SK-N-SH (cell line): ENCODE measurements around the gene ZNF185.

Source experiments
- CHD2 ChIP-seq: fragments of 150-350 bp; IDR thresholded peaks from 2 replicates; pipeline ENCODE4 v1.6.1; 2018; ENCODE audit warnings: low read length; ENCODE audit not compliant: partially characterized antibody
- EP300 ChIP-seq, 2 experiments: IDR thresholded peaks; 2 replicates each; pipeline versions ENCODE4 v1.4.0 to v1.6.1; 2012; ENCODE audit warnings: borderline replicate concordance in 1 of 2, low read depth in 1 of 2, low read length in 1 of 2
- GATA2 ChIP-seq: sonication (generic); formaldehyde crosslinking; IDR thresholded peaks from 2 replicates; pipeline ENCODE4 v1.5.0; 2020; ENCODE audit warnings: mild to moderate bottlenecking, missing genetic modification reagents
- JUND ChIP-seq: IDR thresholded peaks from 2 replicates; pipeline ENCODE4 v1.4.0; 2012
- MEF2A ChIP-seq: IDR thresholded peaks from 2 replicates; pipeline ENCODE4 v1.4.0; 2012; ENCODE audit warnings: low read depth, borderline replicate concordance
- POLR2AphosphoS5 ChIP-seq: IDR thresholded peaks from 2 replicates; pipeline ENCODE4 v1.6.1; 2012; ENCODE audit warnings: low read depth, low read length
- RAD21 ChIP-seq: IDR thresholded peaks from 2 replicates; pipeline ENCODE4 v1.6.1; 2012; ENCODE audit warnings: mild to moderate bottlenecking, low read length
- TAF1 ChIP-seq: IDR thresholded peaks from 2 replicates; pipeline ENCODE4 v1.6.1; 2012; ENCODE audit warnings: low read depth, mild to moderate bottlenecking, low read length, moderate library complexity, borderline replicate concordance
- TF ChIP-seq, protein P1 (sequence below): fragments of 200-600 bp; sonication (generic); IDR thresholded peaks from 2 replicates; pipeline ENCODE4 v1.6.1; 2017; ENCODE audit warnings: antibody characterized with exemption, mild to moderate bottlenecking, moderate library complexity
- TF ChIP-seq, protein P2 (sequence below): IDR thresholded peaks from 2 replicates; pipeline ENCODE4 v1.4.0; 2012; ENCODE audit warnings: low read depth, borderline replicate concordance
- TF ChIP-seq, protein P3 (sequence below): IDR thresholded peaks from 2 replicates; pipeline ENCODE4 v1.6.1; 2012; ENCODE audit warnings: mild to moderate bottlenecking, low read depth, low read length, moderate library complexity

DNA sequence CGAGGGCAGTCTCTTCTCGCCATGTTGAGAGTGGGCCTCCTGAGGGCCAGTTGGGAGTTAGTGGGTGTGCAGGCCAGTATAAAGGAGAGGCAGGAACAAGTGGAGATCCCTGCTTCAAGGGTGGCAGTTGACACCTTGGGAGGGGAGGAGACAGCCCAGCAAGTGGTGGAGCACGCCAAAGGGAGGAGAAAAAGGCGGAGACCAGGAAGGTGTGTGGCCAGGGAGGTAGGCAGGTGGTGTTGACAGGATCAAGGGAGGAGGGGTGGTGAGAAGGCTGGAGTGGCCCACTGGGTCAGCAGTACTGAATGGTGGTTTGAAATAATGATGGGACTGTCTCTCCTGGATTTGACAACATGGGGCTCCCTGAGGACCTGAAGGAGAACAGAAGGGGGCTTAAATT, 32.6 kb downstream of the ZNF185 start:
- no peak for TF ChIP-seq EP300 (IDR thresholded peaks at IDR 0.05; ENCODE audit: borderline replicate concordance in 1 of 2, low read depth in 1 of 2, low read length in 1 of 2)
- no peak for TF ChIP-seq JUND
- no peak for TF ChIP-seq RAD21
- TF ChIP-seq, protein P1, sequence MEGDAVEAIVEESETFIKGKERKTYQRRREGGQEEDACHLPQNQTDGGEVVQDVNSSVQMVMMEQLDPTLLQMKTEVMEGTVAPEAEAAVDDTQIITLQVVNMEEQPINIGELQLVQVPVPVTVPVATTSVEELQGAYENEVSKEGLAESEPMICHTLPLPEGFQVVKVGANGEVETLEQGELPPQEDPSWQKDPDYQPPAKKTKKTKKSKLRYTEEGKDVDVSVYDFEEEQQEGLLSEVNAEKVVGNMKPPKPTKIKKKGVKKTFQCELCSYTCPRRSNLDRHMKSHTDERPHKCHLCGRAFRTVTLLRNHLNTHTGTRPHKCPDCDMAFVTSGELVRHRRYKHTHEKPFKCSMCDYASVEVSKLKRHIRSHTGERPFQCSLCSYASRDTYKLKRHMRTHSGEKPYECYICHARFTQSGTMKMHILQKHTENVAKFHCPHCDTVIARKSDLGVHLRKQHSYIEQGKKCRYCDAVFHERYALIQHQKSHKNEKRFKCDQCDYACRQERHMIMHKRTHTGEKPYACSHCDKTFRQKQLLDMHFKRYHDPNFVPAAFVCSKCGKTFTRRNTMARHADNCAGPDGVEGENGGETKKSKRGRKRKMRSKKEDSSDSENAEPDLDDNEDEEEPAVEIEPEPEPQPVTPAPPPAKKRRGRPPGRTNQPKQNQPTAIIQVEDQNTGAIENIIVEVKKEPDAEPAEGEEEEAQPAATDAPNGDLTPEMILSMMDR = no peak
- TF ChIP-seq, protein P2, sequence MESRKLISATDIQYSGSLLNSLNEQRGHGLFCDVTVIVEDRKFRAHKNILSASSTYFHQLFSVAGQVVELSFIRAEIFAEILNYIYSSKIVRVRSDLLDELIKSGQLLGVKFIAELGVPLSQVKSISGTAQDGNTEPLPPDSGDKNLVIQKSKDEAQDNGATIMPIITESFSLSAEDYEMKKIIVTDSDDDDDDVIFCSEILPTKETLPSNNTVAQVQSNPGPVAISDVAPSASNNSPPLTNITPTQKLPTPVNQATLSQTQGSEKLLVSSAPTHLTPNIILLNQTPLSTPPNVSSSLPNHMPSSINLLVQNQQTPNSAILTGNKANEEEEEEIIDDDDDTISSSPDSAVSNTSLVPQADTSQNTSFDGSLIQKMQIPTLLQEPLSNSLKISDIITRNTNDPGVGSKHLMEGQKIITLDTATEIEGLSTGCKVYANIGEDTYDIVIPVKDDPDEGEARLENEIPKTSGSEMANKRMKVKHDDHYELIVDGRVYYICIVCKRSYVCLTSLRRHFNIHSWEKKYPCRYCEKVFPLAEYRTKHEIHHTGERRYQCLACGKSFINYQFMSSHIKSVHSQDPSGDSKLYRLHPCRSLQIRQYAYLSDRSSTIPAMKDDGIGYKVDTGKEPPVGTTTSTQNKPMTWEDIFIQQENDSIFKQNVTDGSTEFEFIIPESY = no peak
- TF ChIP-seq, protein P3, sequence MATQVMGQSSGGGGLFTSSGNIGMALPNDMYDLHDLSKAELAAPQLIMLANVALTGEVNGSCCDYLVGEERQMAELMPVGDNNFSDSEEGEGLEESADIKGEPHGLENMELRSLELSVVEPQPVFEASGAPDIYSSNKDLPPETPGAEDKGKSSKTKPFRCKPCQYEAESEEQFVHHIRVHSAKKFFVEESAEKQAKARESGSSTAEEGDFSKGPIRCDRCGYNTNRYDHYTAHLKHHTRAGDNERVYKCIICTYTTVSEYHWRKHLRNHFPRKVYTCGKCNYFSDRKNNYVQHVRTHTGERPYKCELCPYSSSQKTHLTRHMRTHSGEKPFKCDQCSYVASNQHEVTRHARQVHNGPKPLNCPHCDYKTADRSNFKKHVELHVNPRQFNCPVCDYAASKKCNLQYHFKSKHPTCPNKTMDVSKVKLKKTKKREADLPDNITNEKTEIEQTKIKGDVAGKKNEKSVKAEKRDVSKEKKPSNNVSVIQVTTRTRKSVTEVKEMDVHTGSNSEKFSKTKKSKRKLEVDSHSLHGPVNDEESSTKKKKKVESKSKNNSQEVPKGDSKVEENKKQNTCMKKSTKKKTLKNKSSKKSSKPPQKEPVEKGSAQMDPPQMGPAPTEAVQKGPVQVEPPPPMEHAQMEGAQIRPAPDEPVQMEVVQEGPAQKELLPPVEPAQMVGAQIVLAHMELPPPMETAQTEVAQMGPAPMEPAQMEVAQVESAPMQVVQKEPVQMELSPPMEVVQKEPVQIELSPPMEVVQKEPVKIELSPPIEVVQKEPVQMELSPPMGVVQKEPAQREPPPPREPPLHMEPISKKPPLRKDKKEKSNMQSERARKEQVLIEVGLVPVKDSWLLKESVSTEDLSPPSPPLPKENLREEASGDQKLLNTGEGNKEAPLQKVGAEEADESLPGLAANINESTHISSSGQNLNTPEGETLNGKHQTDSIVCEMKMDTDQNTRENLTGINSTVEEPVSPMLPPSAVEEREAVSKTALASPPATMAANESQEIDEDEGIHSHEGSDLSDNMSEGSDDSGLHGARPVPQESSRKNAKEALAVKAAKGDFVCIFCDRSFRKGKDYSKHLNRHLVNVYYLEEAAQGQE = no peak
- no peak for TF ChIP-seq TAF1
- TF ChIP-seq MEF2A = no peak
- no peak for TF ChIP-seq GATA2 (CRISPR knock-in tag)
- no peak for TF ChIP-seq POLR2AphosphoS5
- TF ChIP-seq CHD2 = no peak
